ENCODE results near the gene PRIMPOL.
"Not testable (repeated sequence)": the region's sequence is repeated elsewhere in the genome, so short reads cannot be mapped to it uniquely, and the experiment has no call there.

Gene PRIMPOL

DNA sequence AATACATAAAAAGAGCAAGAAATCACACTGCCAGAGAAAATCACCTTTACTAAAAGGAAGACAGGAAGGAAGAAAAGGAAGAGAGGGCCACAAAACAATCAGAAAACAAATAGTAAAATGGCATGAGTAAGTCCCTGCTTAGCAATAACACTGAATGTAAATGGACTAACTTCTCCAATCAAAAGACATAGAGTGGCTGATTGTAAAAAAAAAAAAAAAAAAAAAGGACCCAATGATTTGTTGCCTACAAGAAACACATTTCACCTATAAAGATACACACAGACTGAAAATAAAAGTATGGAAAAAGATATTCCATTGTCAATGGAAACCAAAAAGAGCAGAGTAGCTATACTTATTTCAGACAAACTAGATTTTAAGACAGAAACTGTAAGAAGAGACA lies 71.7 kb downstream of the PRIMPOL start:
- no peak for DNase-seq

GRCh38 chr4:184722798-184723197 lies 73.3 kb downstream of the PRIMPOL start:
- no peak for DNase-seq

GRCh38 chr4:184727430-184727829 lies 77.9 kb downstream of the PRIMPOL start:
- no peak for DNase-seq

DNA sequence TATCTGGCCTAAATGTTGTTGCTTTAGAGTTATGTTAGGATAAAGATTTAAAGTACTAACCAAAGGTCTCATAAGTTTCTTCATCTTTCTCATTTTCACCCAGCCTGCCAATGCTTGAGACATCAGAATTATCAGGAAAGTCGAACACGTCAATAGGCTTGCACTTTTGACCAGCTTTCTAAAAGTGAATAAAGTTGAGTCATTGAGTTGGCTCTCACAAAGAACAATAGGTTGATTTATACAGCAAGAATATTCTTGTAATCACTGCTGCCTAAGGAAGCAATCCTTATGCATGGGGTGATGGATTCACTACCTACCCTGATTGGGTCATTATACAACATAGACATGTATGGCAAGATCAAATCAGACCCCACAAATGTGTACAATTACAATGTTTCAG lies 79.3 kb downstream of the PRIMPOL start:
- DNase-seq, result no peak

DNA sequence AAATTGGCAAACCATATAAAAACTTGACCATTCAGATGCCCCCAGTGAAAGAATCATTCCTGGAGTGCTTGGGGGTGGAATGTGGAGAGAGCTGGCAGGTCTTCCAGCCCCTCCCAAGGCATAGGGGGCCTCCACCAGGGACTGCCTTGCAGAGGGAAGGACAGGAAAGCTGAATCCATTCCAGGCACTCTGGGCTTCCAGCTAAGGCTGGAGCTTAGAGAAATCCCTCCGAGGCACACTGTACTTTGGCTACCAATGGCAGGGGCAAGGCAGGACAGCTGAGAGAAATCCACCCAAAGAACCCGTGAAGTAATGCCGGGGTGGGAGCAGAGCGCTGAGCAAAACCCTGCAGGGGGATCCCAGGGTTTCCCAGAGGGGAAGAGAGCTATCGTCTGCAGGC lies 80.4 kb downstream of the PRIMPOL start:
- no peak for DNase-seq

GRCh38 chr4:184731056-184731455 lies 81.5 kb downstream of the PRIMPOL start:
- DNase-seq, result peak; percentile 9

- no peak for DNase-seq
These were observed 82.6 kb downstream of the PRIMPOL start for GRCh38 chr4:184732126-184732525.

- peak; percentile 98 for DNase-seq
These were observed 84.4 kb downstream of the PRIMPOL start, which contains the start of gene CENPU for GRCh38 chr4:184733654-184734524. TSS of gene CENPU (minus strand) at chr4:184734096. CDS start at chr4:184734062, 34 bp downstream.

DNA sequence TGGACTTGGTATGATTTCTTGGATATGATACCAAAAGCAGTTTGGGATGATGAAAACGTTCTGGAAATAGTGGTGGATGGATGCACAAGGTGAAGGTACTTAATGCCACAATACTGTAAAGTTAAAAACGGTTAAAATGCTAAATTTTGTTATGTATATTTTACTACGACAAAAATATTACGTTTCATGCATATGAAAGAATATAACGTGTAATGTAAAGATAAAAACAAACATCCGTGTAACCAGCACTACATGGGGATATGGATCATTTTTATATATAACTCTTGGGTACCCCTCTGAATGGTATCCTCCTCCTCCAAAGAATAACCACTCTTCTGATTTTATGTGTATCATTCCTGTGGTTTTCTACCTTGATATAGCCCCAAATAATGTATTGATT lies 85.2 kb downstream of the PRIMPOL start:
- no peak for DNase-seq

DNA sequence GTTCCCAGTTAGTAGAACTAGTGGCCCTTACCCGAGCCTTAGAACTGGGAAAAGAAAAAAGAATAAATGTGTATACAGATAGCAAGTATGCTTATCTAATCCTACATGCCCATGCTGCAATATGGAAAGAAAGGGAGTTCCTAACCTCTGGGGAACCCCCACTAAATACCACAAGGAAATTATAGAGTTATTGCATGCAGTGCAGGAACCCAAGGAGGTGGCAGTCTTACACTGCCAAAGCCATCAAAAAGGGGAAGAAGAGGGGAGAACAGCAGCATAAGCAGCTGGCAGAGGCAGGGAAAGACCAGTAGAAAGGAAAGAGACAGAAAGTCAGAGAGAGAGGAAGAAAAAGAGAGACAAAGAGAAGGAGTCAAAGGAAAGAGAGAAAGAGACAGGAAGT lies 90.0 kb downstream of the PRIMPOL start:
- DNase-seq, result not testable (repeated sequence)

DNA sequence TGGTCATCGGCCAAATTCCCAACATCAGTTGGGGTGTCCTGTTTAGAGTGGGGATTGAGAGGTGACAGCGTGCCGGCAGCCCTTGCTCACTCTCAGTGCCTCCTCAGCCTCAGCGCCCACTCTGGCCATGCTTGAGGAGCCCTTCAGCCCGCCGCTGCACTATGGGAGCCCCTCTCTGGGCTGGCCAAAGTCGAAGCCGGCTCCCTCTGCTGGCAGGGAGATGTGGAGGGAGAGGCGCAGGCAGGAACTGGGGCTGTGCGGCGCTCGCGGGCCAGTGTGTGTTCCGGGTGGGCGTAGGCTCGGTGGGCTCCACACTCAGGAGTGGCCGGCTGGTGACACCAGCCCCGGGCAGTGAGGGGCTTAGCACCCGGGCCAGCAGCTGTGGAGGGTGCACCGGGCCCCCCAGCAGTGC lies 91.4 kb downstream of the PRIMPOL start:
- DNase-seq, result no peak

DNA sequence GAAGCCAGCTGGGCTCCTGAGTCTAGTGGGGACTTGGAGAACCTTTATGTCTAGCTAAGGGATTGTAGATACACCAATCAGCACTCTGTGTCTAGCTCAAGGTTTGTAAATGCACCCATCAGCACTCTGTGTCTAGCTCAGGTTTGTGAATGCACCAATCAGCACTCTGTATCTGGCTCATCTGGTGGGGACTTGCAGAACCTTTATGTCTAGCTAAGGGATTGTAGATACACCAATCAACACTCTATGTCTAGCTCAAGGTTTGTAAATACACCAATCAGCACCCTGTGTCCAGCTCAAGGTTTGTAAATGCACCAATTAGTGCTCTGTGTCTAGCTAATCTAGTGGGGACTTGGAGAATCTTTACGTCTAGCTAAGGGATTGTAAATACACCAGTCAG lies 92.1 kb downstream of the PRIMPOL start:
- DNase-seq, result not testable (repeated sequence)

GRCh38 chr4:184743650-184744049 lies 94.1 kb downstream of the PRIMPOL start:
- DNase-seq, result no peak

DNA sequence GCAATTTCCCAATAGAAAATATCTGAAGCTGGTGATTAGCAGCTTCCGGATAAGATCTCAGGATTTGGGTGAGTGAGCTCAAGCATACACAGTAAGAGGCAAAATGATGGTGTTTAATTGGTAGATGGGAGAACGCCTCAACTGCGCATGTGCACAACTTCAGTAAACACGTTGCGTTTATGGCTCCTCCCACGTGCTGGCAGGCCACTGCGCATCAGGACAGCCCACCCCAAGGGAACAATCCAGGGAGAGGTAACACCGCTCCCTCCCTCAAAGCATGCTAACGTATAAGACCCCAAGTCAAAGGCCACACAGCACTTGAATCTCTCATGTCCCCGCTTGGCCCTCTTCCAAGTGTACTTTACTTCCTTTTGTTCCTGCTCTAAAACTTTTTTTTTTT lies 94.7 kb downstream of the PRIMPOL start:
- no peak for DNase-seq

Measured in NCI-H82 (cell line).